GM12878 (cell line): ENCODE measurements around the gene TMED1. TPM values are rescaled to one million over a fixed set of nuclear protein-coding genes. Genes with fewer than 3 reads are reported as not detected.

Source experiments
- ATAC-seq: fragments of 200-7000 bp; cut with Tn5 transposase; 3 replicates; pipeline ENCODE4 v1.9.1; 2020; ENCODE audit warnings: mild to moderate bottlenecking, moderate library complexity
- BruUV-seq: library from RNA; stranded (reverse); fragments of 400-500 nt; replicated peaks from 2 replicates; lab custom pipeline; 2021; lab: Mats Ljungman, UMichigan
- CTCF ChIA-PET: fragments of 300-600 bp; sonication (Branson Sonifier 250); formaldehyde crosslinking; extraction: SDS; loops from one replicate; lab custom pipeline; 2021; ENCODE audit warnings: inconsistent platforms; lab: Yijun Ruan, JAX
- POLR2A ChIA-PET: fragments of 350-600 bp; formaldehyde crosslinking; extraction: SDS; loops from one replicate; lab custom pipeline; 2021; ENCODE audit warnings: inconsistent platforms; lab: Charles Lee
- RAD21 ChIA-PET: fragments of 300-600 bp; sonication (Branson Sonifier 250); formaldehyde crosslinking; loops from one replicate; lab custom pipeline; 2023; ENCODE audit warnings: antibody characterized with exemption; ENCODE audit not compliant: unreplicated experiment; lab: Charles Lee
- SMC1A ChIA-PET: fragments of 300-600 bp; sonication (Branson Sonifier 250); formaldehyde crosslinking; loops from one replicate; lab custom pipeline; 2023; ENCODE audit not compliant: unreplicated experiment, uncharacterized antibody; lab: Charles Lee
- DNase-seq: peaks from one replicate; pipeline ENCODE4 v3.0.0-alpha.2; 2011; ENCODE audit warnings: low read depth, low spot score
- FAIRE-seq: peaks from 3 replicates; lab custom pipeline; 2011; peaks lifted over from hg19 to GRCh38; lab: Jason Lieb, UNC
- H2AFZ ChIP-seq: 2 replicates; pipeline ENCODE4 v1.6.0; 2011; ENCODE audit warnings: low read depth, low read length, control low read depth; ENCODE audit not compliant: control insufficient read depth
- H3K27ac ChIP-seq: 2 replicates; pipeline ENCODE4 v1.5.1; 2011; ENCODE audit warnings: control low read depth; ENCODE audit not compliant: control insufficient read depth, insufficient read depth
- H3K27me3 ChIP-seq, 2 experiments: replicated peaks in 1 of 2; 2 replicates each; pipeline versions ENCODE4 v1.6.0 to v1.6.1; 2011; ENCODE audit warnings: low read length in 1 of 2; ENCODE audit not compliant: control insufficient read depth in 2 of 2, insufficient read depth in 2 of 2
- H3K36me3 ChIP-seq, 2 experiments: 2 replicates each; pipeline ENCODE4 v1.5.1; 2011; ENCODE audit warnings: low read length in 1 of 2; ENCODE audit not compliant: control insufficient read depth in 2 of 2, insufficient read depth in 2 of 2
- H3K4me1 ChIP-seq: 2 replicates; pipeline ENCODE4 v1.6.1; 2011; ENCODE audit warnings: mild to moderate bottlenecking, low read length, moderate library complexity, mixed read lengths; ENCODE audit not compliant: control insufficient read depth, insufficient read depth
- H3K4me2 ChIP-seq: 2 replicates; pipeline ENCODE4 v1.6.0; 2011; ENCODE audit warnings: control low read depth; ENCODE audit not compliant: control insufficient read depth, insufficient read depth
- H3K4me3 ChIP-seq: fragments of 200-600 bp; sonication (generic); 2 replicates; pipeline ENCODE4 v1.5.1; 2016
- H3K79me2 ChIP-seq: 2 replicates; pipeline ENCODE4 v1.6.0; 2011; ENCODE audit warnings: low read length; ENCODE audit not compliant: control insufficient read depth, insufficient read depth
- H3K9ac ChIP-seq: 2 replicates; pipeline ENCODE4 v1.8.0; 2011; ENCODE audit warnings: low read length, control low read depth, mixed read lengths; ENCODE audit not compliant: control insufficient read depth, insufficient read depth
- H3K9me3 ChIP-seq: replicated peaks from 3 replicates; pipeline ENCODE4 v1.5.1; 2011; ENCODE audit warnings: mild to moderate bottlenecking, low read length; ENCODE audit not compliant: control insufficient read depth, insufficient read depth
- H4K20me1 ChIP-seq: 2 replicates; pipeline ENCODE4 v1.6.0; 2011; ENCODE audit not compliant: control insufficient read depth, insufficient read depth
- BACH1 ChIP-seq: fragments of 450-650 bp; IDR thresholded peaks from 2 replicates; pipeline ENCODE4 v1.6.1; 2017; ENCODE audit warnings: mild to moderate bottlenecking, borderline replicate concordance
- E4F1 ChIP-seq: fragments of 450-650 bp; IDR thresholded peaks from 2 replicates; pipeline ENCODE4 v1.6.1; 2018; ENCODE audit warnings: borderline replicate concordance, mild to moderate bottlenecking; ENCODE audit not compliant: partially characterized antibody
- FOXK2 ChIP-seq: fragments of 450-650 bp; IDR thresholded peaks from 2 replicates; pipeline ENCODE4 v1.6.1; 2017; ENCODE audit warnings: mild to moderate bottlenecking, moderate library complexity
- IRF5 ChIP-seq: fragments of 450-650 bp; IDR thresholded peaks from 2 replicates; pipeline ENCODE4 v1.6.1; 2017; ENCODE audit warnings: borderline replicate concordance
- MYC ChIP-seq: IDR thresholded peaks from 2 replicates; pipeline ENCODE4 v1.6.1; 2011; ENCODE audit warnings: mild to moderate bottlenecking, low read length, moderate library complexity, inconsistent platforms; ENCODE audit not compliant: insufficient read depth, insufficient replicate concordance, insufficient read length, severe bottlenecking
- RAD51 ChIP-seq: fragments of 450-650 bp; IDR thresholded peaks from 2 replicates; pipeline ENCODE4 v1.6.1; 2016; ENCODE audit warnings: moderate library complexity, mild to moderate bottlenecking, inconsistent platforms
- ZNF217 ChIP-seq: fragments of 450-650 bp; IDR thresholded peaks from 2 replicates; pipeline ENCODE4 v1.6.1; 2017; ENCODE audit warnings: antibody characterized with exemption, mild to moderate bottlenecking
- ZNF592 ChIP-seq: fragments of 450-650 bp; IDR thresholded peaks from 2 replicates; pipeline ENCODE4 v1.6.1; 2017; ENCODE audit warnings: mild to moderate bottlenecking, moderate library complexity
- WGBS: methylation state at CpG from one replicate; pipeline ENCODE4 v1.1.6; 2016; ENCODE audit warnings: low lambda C conversion rate; ENCODE audit not compliant: insufficient replicate concordance, insufficient coverage; ENCODE audit errors: missing lambda C conversion rate; 5-methylcytosine and 5-hydroxymethylcytosine counted together
- in situ Hi-C: fragments of 300-500 bp; cut with MboI; formaldehyde crosslinking; loops from 9 replicates; pipeline ENCODE4 v1.14.3; 2018; ENCODE audit warnings: mixed read lengths
- intact Hi-C: fragments of 100-400 bp; cut with micrococcal nuclease; formaldehyde crosslinking; loops from one replicate; pipeline ENCODE4 v1.14.2; 2022; ENCODE audit not compliant: unreplicated experiment
- polyA plus RNA-seq, 11 experiments: library from polyadenylated mRNA; depleted of rRNA in 4 of 11; unstranded in 6 of 11; stranded (reverse) in 5 of 11; fragments of >200 nt; fragmentation: Nextera tagmentation in 4 of 11; fragmentation: Illumina TruSeq in 1 of 11; extraction: Ambion mirVana in 4 of 11; extraction: Trizol in 1 of 11; gene quantifications; 1 replicate in 1 of 11; 2 replicates in 10 of 11; pipeline versions ENCODE4 v1.2.1 to v1.2.3, GENCODE V29; 2011 to 2016; ENCODE audit warnings: inconsistent platforms in 2 of 11, missing spikeins in 2 of 11, low read depth in 1 of 11
- total RNA-seq, 4 experiments: library from RNA; depleted of rRNA in 3 of 4; stranded (reverse); fragments of >200 nt in 3 of 4; fragmentation: Illumina TruSeq in 1 of 4; extraction: Trizol in 1 of 4; gene quantifications; 2 replicates each; pipeline versions ENCODE4 v1.2.1 to v1.2.3, GENCODE V29; 2013 to 2021

TMED1 gene
- total and polyA plus RNA-seq, 10 of the 15 experiments (the other 5 are each of a cell fraction or from before 2014, with no cell fraction given), result 0.60 to 23.1 (median 12.3) TPM

- Histone ChIP-seq H3K4me2 (peak overlapping the region; percentile 81), H2AFZ (no peak overlapping the region), H3K9me3 (no peaks in the 10 kb centered on the region), H4K20me1 (no peaks in the 10 kb centered on the region), H3K4me3 (peak overlapping the region; percentile 43; the same call in 1 of the 2 replicates), H3K27me3 (no peaks in the 10 kb centered on the region), H3K4me1 (peaks cover 17% of the 10 kb centered on the region), H3K9ac (no peak overlapping the region), H3K79me2 (peaks cover 22% of the 10 kb centered on the region), H3K36me3 (no peaks in the 10 kb centered on the region), H3K27ac (peak overlapping the region; percentile 85; the same call in 1 of the 2 replicates)
- WGBS, result 80% methylated on average over 10 of the region's 10 CpGs
- no peak for DNase-seq
- SMC1A ChIA-PET, result interaction anchor here (0.9 to 6.9 kb wide), 5 partner anchors 9 to 150 kb away, joined by 3 to 102 read pairs (median 4); partner anchors contain the start of genes DNM2 and TMED1
- in situ Hi-C loops, result no loop called here
- FAIRE-seq, result no peak
- ATAC-seq, result no peak
- intact Hi-C loops, result no loop called here
- CTCF ChIA-PET, result interaction anchor here (0.7 to 7.5 kb wide), 7 partner anchors 9 to 344 kb away, joined by 3 to 211 read pairs (median 6); partner anchors contain the start of gene DNM2
- RAD21 ChIA-PET, result interaction anchor here (1.3 to 5.8 kb wide), 2 partner anchors 10 to 151 kb away, joined by 6 to 102 read pairs; partner anchors contain the start of gene DNM2
- TF ChIP-seq IRF5 (no peak), BACH1 (no peak), ZNF592 (no peak), RAD51 (no peak), ZNF217 (no peak), MYC (no peak), E4F1 (no peak), FOXK2 (no peak)
- POLR2A ChIA-PET, result interaction anchor here (0.6 to 2.3 kb wide), 7 partner anchors 18 to 1117 kb away, joined by 3 to 17 read pairs (median 5); partner anchors contain the start of genes DNM2 and TMED1
- no TSS peak for BruUV-seq
Observed at GRCh38 chr19:10868872-10869547, 33.0 kb upstream of the TMED1 start.
